ENCODE results near the gene PRDM16. TPM values are rescaled to one million over a fixed set of nuclear protein-coding genes. Genes with fewer than 3 reads are reported as not detected.

The PRDM16 gene
- polyA plus RNA-seq, 1 donor from 2014 or later = 0.21 TPM

DNA sequence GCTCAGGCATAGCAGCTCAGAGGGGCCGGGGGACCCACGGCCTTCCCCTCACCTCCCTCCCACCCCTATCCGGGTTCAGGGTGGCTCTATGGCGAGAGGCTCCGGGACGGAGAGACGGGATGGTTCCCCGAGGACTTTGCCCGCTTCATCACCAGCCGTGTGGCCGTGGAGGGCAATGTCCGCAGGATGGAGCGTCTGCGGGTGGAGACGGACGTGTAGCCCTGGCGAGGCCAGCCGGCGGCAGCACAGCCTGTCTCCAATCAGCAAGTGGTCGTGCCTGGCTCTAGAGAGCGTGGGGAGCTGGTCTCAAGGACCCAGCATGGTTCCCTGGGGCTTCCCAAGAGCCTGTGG, 411.3 kb downstream of the PRDM16 start:
- Histone ChIP-seq H3K79me2 (replicated peaks; ENCODE audit: insufficient read depth, low read length) (no peaks in the 10 kb centered on the region), H3K9me2 (ENCODE audit: insufficient read depth, low read length) (no peaks in the 10 kb centered on the region), H3K36me3 (ENCODE audit: insufficient read depth, low read length) (no peaks in the 10 kb centered on the region), H2AFZ (ENCODE audit: low read depth, low read length) (no peak overlapping the region), H3K4me3 (ENCODE audit: low read length) (no peak overlapping the region), H3K27ac (ENCODE audit: low read length) (no peak overlapping the region), H4K20me1 (ENCODE audit: insufficient read depth) (no peaks in the 10 kb centered on the region), H3K9me3 (ENCODE audit: low read length) (no peaks in the 10 kb centered on the region), H3K9ac (ENCODE audit: low read length) (no peak overlapping the region), H3F3A (ENCODE audit: insufficient read depth, low read length, poor library complexity, severe bottlenecking) (no peaks in the 10 kb centered on the region), H3K4me2 (ENCODE audit: low read length) (no peak overlapping the region), H3K27me3 (ENCODE audit: insufficient read depth, low read depth, low read length) (no peaks in the 10 kb centered on the region)
- no peak for TF ChIP-seq TAF1 (IDR thresholded peaks at IDR 0.05; ENCODE audit: low read depth)
- TF ChIP-seq CTCF (IDR thresholded peaks at IDR 0.05; ENCODE audit: poor library complexity, severe bottlenecking) = no peak
- TF ChIP-seq REST (IDR thresholded peaks at IDR 0.05; ENCODE audit: borderline replicate concordance) = no peak

GRCh38 chr1:3481046-3481445, 412.0 kb downstream of the PRDM16 start:
- Histone ChIP-seq H3K9me2 (ENCODE audit: insufficient read depth, low read length) (no peaks in the 10 kb centered on the region), H3K27me3 (ENCODE audit: insufficient read depth, low read depth, low read length) (no peaks in the 10 kb centered on the region), H3K4me3 (ENCODE audit: low read length) (no peak overlapping the region), H4K20me1 (ENCODE audit: insufficient read depth) (no peaks in the 10 kb centered on the region), H3F3A (ENCODE audit: insufficient read depth, low read length, poor library complexity, severe bottlenecking) (no peaks in the 10 kb centered on the region), H3K9ac (ENCODE audit: low read length) (no peak overlapping the region), H2AFZ (ENCODE audit: low read depth, low read length) (no peak overlapping the region), H3K27ac (ENCODE audit: low read length) (no peak overlapping the region), H3K36me3 (ENCODE audit: insufficient read depth, low read length) (no peaks in the 10 kb centered on the region), H3K9me3 (ENCODE audit: low read length) (no peaks in the 10 kb centered on the region), H3K4me2 (ENCODE audit: low read length) (no peak overlapping the region), H3K79me2 (replicated peaks; ENCODE audit: insufficient read depth, low read length) (no peaks in the 10 kb centered on the region)
- TF ChIP-seq SMC3 (conservative IDR thresholded peaks at IDR 0.05; ENCODE audit: poor library complexity) (no peak), TAF1 (IDR thresholded peaks at IDR 0.05; ENCODE audit: low read depth) (no peak), EP300 (conservative IDR thresholded peaks at IDR 0.05; ENCODE audit: poor library complexity, severe bottlenecking) (no peak), REST (IDR thresholded peaks at IDR 0.05; ENCODE audit: borderline replicate concordance) (no peak), EZH2 (IDR thresholded peaks at IDR 0.05; ENCODE audit: borderline replicate concordance, insufficient read depth, low read length, poor library complexity, severe bottlenecking) (no peak), CTCF (IDR thresholded peaks at IDR 0.05; ENCODE audit: poor library complexity, severe bottlenecking) (no peak), MXI1 (conservative IDR thresholded peaks at IDR 0.05; ENCODE audit: poor library complexity, severe bottlenecking) (no peak), POLR2AphosphoS5 (IDR thresholded peaks at IDR 0.05) (no peak), RAD21 (conservative IDR thresholded peaks at IDR 0.05) (no peak)

All from neural cell (in vitro differentiated cells).